K562 (cell line): ENCODE measurements around the gene TBX3. TPM values are rescaled to one million over a fixed set of nuclear protein-coding genes. Genes with fewer than 3 reads are reported as not detected.

ENCODE experiments used
- ATAC-seq: fragments of 200-7000 bp; cut with Tn5 transposase; 3 replicates; pipeline ENCODE4 v1.9.1; 2020; ENCODE audit warnings: moderate library complexity
- BruUV-seq: library from RNA; stranded (reverse); fragments of 400-500 nt; replicated peaks from 2 replicates; lab custom pipeline; 2021; lab: Mats Ljungman, UMichigan
- CTCF ChIA-PET: fragments of 300-600 bp; formaldehyde crosslinking; extraction: SDS; loops from one replicate; lab custom pipeline; 2021; ENCODE audit warnings: low intra/inter-chr PET ratio; lab: Yijun Ruan, JAX
- POLR2A ChIA-PET: fragments of 300-600, 350-650 bp; sonication (Branson Sonifier 250); formaldehyde crosslinking; extraction: SDS; loops from one replicate; lab custom pipeline; 2021; ENCODE audit warnings: antibody characterized with exemption, inconsistent platforms; lab: Yijun Ruan, JAX
- DNase-seq, 4 experiments: peaks; one replicate each; pipeline versions ENCODE4 v3.0.0 to v3.0.0-alpha.2; 2011 to 2018; ENCODE audit warnings: low spot score in 3 of 4, mixed read lengths in 3 of 4; ENCODE audit errors: extremely low read depth in 1 of 4
- FAIRE-seq: peaks from 2 replicates; lab custom pipeline; 2011; peaks lifted over from hg19 to GRCh38; lab: Jason Lieb, UNC
- H2AFZ ChIP-seq: 2 replicates; pipeline ENCODE4 v1.6.0; 2011; ENCODE audit warnings: low read depth, low read length, control low read depth, inconsistent platforms
- H3K27ac ChIP-seq: fragments of 200-600 bp; 3 replicates; pipeline ENCODE4 v1.8.0; 2011; ENCODE audit warnings: low read depth, mild to moderate bottlenecking, control low read depth, inconsistent platforms, low read length, moderate library complexity, mixed read lengths; ENCODE audit errors: extremely low read depth
- H3K27me3 ChIP-seq, 2 experiments: fragments of 300-600 bp in 1 of 2; 2 replicates in 1 of 2; 3 replicates in 1 of 2; pipeline versions ENCODE4 v1.6.0 to v1.8.0; 2011; ENCODE audit warnings: inconsistent platforms in 2 of 2, low read length in 2 of 2, mild to moderate bottlenecking in 1 of 2, mixed read lengths in 1 of 2, moderate library complexity in 1 of 2; ENCODE audit not compliant: control insufficient read depth in 2 of 2, insufficient read depth in 2 of 2
- H3K36me3 ChIP-seq: fragments of 300-600 bp; 3 replicates; pipeline ENCODE4 v1.8.0; 2011; ENCODE audit warnings: mild to moderate bottlenecking, low read length, inconsistent platforms; ENCODE audit not compliant: control insufficient read depth, insufficient read depth
- H3K4me1 ChIP-seq, 2 experiments: fragments of 200-600 bp in 1 of 2; replicated peaks in 1 of 2; 2 replicates in 1 of 2; 3 replicates in 1 of 2; pipeline versions ENCODE4 v1.5.1 to v1.8.0; 2011; ENCODE audit warnings: inconsistent platforms in 2 of 2, low read length in 2 of 2, mild to moderate bottlenecking in 1 of 2, mixed read lengths in 1 of 2, moderate library complexity in 1 of 2; ENCODE audit not compliant: control insufficient read depth in 2 of 2, insufficient read depth in 2 of 2
- H3K4me2 ChIP-seq: 2 replicates; pipeline ENCODE4 v1.6.1; 2011; ENCODE audit warnings: low read length, control low read depth, inconsistent platforms, mixed read lengths; ENCODE audit not compliant: insufficient read depth
- H3K4me3 ChIP-seq: fragments of 200-600 bp; sonication (generic), shearing (Covaris generic); 2 replicates; pipeline ENCODE4 v1.5.1; 2016; ENCODE audit warnings: control low read depth, inconsistent platforms
- H3K79me2 ChIP-seq: fragments of 200-600 bp; 3 replicates; pipeline ENCODE4 v1.8.0; 2011; ENCODE audit warnings: low read length, inconsistent platforms; ENCODE audit not compliant: control insufficient read depth, insufficient read depth
- H3K9ac ChIP-seq, 2 experiments: 2 replicates each; pipeline versions ENCODE4 v1.6.0 to v1.6.1; 2011; ENCODE audit warnings: low read depth in 2 of 2, low read length in 2 of 2, control low read depth in 1 of 2, inconsistent platforms in 1 of 2, mild to moderate bottlenecking in 1 of 2, mixed read lengths in 1 of 2; ENCODE audit not compliant: insufficient read depth in 1 of 2
- H3K9me1 ChIP-seq: one replicate; pipeline ENCODE4 v1.6.0; 2011; ENCODE audit warnings: inconsistent platforms, mild to moderate bottlenecking, low read length, moderate library complexity; ENCODE audit not compliant: control insufficient read depth, insufficient read depth
- H3K9me3 ChIP-seq: replicated peaks from 2 replicates; pipeline ENCODE4 v1.5.1; 2011; ENCODE audit warnings: low read depth, low read length, inconsistent platforms; ENCODE audit not compliant: control insufficient read depth, insufficient read depth
- H4K20me1 ChIP-seq: replicated peaks from 2 replicates; pipeline ENCODE4 v1.6.1; 2011; ENCODE audit warnings: low read length, inconsistent platforms, mixed read lengths; ENCODE audit not compliant: control insufficient read depth, insufficient read depth
- BCOR ChIP-seq: fragments of 450-650 bp; IDR thresholded peaks from 2 replicates; pipeline ENCODE4 v1.6.1; 2016
- BRF1 ChIP-seq: IDR thresholded peaks from 3 replicates; pipeline ENCODE4 v1.6.1; 2011; ENCODE audit warnings: borderline replicate concordance, mild to moderate bottlenecking; ENCODE audit not compliant: insufficient read length; ENCODE audit errors: extremely low read depth
- CBX2 ChIP-seq: fragments of 200-600 bp; sonication (generic); IDR thresholded peaks from one replicate; pipeline ENCODE4 v1.6.1; 2012; ENCODE audit warnings: mild to moderate bottlenecking, low read length, inconsistent platforms; ENCODE audit not compliant: insufficient read depth, poor library complexity, severe bottlenecking
- CBX3 ChIP-seq, 2 experiments: IDR thresholded peaks; 1 replicate in 1 of 2; 2 replicates in 1 of 2; pipeline ENCODE4 v1.6.1; 2012; ENCODE audit warnings: inconsistent platforms in 2 of 2, low read length in 2 of 2, borderline replicate concordance in 1 of 2, control low read depth in 1 of 2
- GATA2 ChIP-seq: sonication (generic); formaldehyde crosslinking; IDR thresholded peaks from 2 replicates; pipeline ENCODE4 v1.4.0; 2020; ENCODE audit warnings: mild to moderate bottlenecking, missing genetic modification reagents
- HDAC1 ChIP-seq, 2 experiments: fragments of 450-650 bp; IDR thresholded peaks; 2 replicates each; pipeline ENCODE4 v1.6.1; 2016 to 2017; ENCODE audit warnings: inconsistent platforms in 1 of 2, mild to moderate bottlenecking in 1 of 2, moderate library complexity in 1 of 2
- MTA1 ChIP-seq: fragments of 450-650 bp; IDR thresholded peaks from 2 replicates; pipeline ENCODE4 v1.6.1; 2017; ENCODE audit warnings: borderline replicate concordance
- SMARCC2 ChIP-seq: fragments of 450-650 bp; IDR thresholded peaks from 2 replicates; pipeline ENCODE4 v1.6.1; 2017; ENCODE audit warnings: antibody characterized with exemption, moderate library complexity, mild to moderate bottlenecking, low read depth
- SMC3 ChIP-seq: conservative IDR thresholded peaks from 2 replicates; pipeline ENCODE4 v1.6.1; 2011; ENCODE audit warnings: low read depth, low read length, improper control_type of control experiment; ENCODE audit not compliant: insufficient read depth
- TAF9B ChIP-seq: fragments of 450-650 bp; IDR thresholded peaks from 2 replicates; pipeline ENCODE4 v1.6.1; 2018; ENCODE audit warnings: mild to moderate bottlenecking; ENCODE audit not compliant: partially characterized antibody
- TOE1 ChIP-seq, 2 experiments: fragments of 450-650 bp in 1 of 2; sonication (generic) in 1 of 2; formaldehyde crosslinking in 1 of 2; IDR thresholded peaks; 2 replicates each; pipeline versions ENCODE4 v1.7.1 to v1.8.0; 2016 to 2022; ENCODE audit warnings: borderline replicate concordance in 2 of 2, mild to moderate bottlenecking in 2 of 2, antibody characterized with exemption in 1 of 2, inconsistent platforms in 1 of 2, low read depth in 1 of 2, missing genetic modification reagents in 1 of 2, moderate library complexity in 1 of 2
- ZC3H8 ChIP-seq: fragments of 450-650 bp; IDR thresholded peaks from 2 replicates; pipeline ENCODE4 v1.6.1; 2017
- ZNF518B ChIP-seq: fragments of 250-450 bp; sonication (Bioruptor Pico); IDR thresholded peaks from 2 replicates; pipeline ENCODE4 v1.5.0; 2021; ENCODE audit warnings: mild to moderate bottlenecking, moderate library complexity
- ZNF717 ChIP-seq: fragments of 250-450 bp; sonication (Bioruptor Pico); IDR thresholded peaks from 2 replicates; pipeline ENCODE4 v1.5.0; 2021
- WGBS: fragments of 100-300 bp; shearing (Covaris generic); methylation state at CpG from one replicate; pipeline ENCODE4 v1.1.6; 2016; ENCODE audit warnings: low coverage, mixed read lengths; ENCODE audit not compliant: insufficient coverage; ENCODE audit errors: missing lambda C conversion rate; 5-methylcytosine and 5-hydroxymethylcytosine counted together
- in situ Hi-C: fragments of 300-500 bp; cut with MboI; formaldehyde crosslinking; loops from 4 replicates; pipeline ENCODE4 v1.15.0; 2018; ENCODE audit warnings: inconsistent platforms, mixed read lengths
- intact Hi-C: fragments of 100-400 bp; cut with micrococcal nuclease; formaldehyde crosslinking; loops from 2 replicates; pipeline ENCODE4 v1.14.2; 2022
- polyA plus RNA-seq, 8 experiments: library from polyadenylated mRNA; depleted of rRNA in 4 of 8; stranded (reverse) in 5 of 8; unstranded in 3 of 8; fragments of >200 nt; fragmentation: Nextera tagmentation in 2 of 8; fragmentation: Illumina TruSeq in 1 of 8; extraction: Ambion mirVana in 2 of 8; extraction: Trizol in 1 of 8; gene quantifications; 2 replicates each; pipeline versions ENCODE4 v1.2.1 to v1.2.3, GENCODE V29; 2011 to 2014; ENCODE audit warnings: inconsistent platforms in 1 of 8, missing spikeins in 1 of 8
- total RNA-seq, 7 experiments: library from RNA; depleted of rRNA in 6 of 7; stranded (reverse); fragments of >200 nt in 6 of 7; fragmentation: Illumina TruSeq in 2 of 7; extraction: Trizol in 2 of 7; gene quantifications; 2 replicates each; pipeline versions ENCODE4 v1.2.1 to v1.2.3, GENCODE V29; 2011 to 2021; ENCODE audit warnings: low replicate concordance in 1 of 7
- TF ChIP-seq, protein P1 (sequence below): fragments of 450-650 bp; formaldehyde crosslinking; IDR thresholded peaks from 2 replicates; pipeline ENCODE4 v1.4.0; 2020; ENCODE audit warnings: mild to moderate bottlenecking, moderate library complexity

Gene TBX3
- total and polyA plus RNA-seq, 9 of the 15 experiments (the other 6 are each of a cell fraction or from before 2014, with no cell fraction given): 0.03 to 0.60 (median 0.19) TPM

DNA sequence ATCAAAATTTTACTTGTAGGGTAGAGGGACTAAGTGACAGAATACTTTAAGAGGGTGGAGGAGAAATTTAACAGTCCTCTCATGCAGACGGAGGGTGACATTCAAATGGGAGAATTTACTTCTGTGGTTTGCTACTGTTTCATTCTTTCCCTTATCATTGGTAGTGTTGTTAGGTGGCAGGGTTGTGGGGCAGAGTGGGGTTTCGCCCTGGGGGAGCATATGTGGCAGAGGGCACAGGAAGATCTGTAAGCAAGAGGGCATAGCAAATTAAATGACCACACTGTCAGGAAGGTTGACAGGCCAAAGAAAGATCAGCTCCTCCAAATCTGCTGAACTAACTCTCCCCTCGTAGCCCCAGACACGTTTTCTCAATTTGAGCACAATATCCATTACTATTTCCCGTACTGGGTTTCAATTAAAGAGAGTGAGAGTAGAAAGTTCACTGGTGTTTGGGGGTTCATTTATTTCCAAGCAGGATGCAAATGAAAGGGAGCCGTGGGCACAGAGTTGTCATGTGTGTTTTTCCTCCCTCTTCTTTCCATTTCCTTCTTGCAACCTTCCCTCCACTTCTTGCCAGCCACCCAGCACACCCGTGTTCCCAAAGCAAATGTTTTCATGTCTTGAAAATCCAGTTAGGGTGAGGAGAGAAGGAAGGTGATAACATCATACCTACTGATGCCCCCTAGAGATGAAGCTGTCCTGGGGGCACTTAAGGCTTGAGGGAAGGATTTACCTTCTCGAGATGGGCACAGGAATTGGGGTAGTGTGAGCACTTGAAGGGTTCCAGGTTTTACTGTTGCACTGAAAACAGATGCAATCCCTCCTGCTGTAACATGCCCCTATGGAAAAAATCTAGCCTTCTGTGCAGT, 6.5 kb upstream of the TBX3 start:
- ATAC-seq: no peak
- 1% methylated on average over 8 of the region's 8 CpGs for WGBS
- H3K27ac ChIP-seq: no peak overlapping the region
- FAIRE-seq: no peak
- 0 out of 2 replicates have a peak, but pooled peaks cover 3% of the 10 kb centered on the region for H4K20me1 ChIP-seq
- H3K9me1 ChIP-seq: no peaks in the 10 kb centered on the region
- H3K4me3 ChIP-seq: no peak overlapping the region
- no peaks in the 10 kb centered on the region for H3K36me3 ChIP-seq
- in situ Hi-C loops: no loop called here
- no TSS peak for BruUV-seq
- ChIA-PET CTCF (no interaction called here), POLR2A (no interaction called here)
- DNase-seq: no peak
- intact Hi-C loops: no loop called here
- H3K9me3 ChIP-seq: no peaks in the 10 kb centered on the region
- H3K4me1 ChIP-seq: no peaks in the 10 kb centered on the region
- no peaks in the 10 kb centered on the region for H3K79me2 ChIP-seq
- H3K27me3 ChIP-seq: peaks cover 27 to 68% of the 10 kb centered on the region in 2 experiments; a peak in 3 of 5 replicates
- H2AFZ ChIP-seq: no peak overlapping the region
- no peak overlapping the region for H3K9ac ChIP-seq
- H3K4me2 ChIP-seq: no peak overlapping the region
- no peak for TF ChIP-seq SMC3
- no peak for TF ChIP-seq ZNF717 (CRISPR knock-in tag)
- TF ChIP-seq TOE1 (IDR thresholded peaks at IDR 0.05; ENCODE audit: borderline replicate concordance): no peak
- no peak for TF ChIP-seq TOE1 (CRISPR knock-in tag; IDR thresholded peaks at IDR 0.05; ENCODE audit: borderline replicate concordance, low read depth)
- TF ChIP-seq GATA2: no peak
- TF ChIP-seq SMARCC2: no peak
- TF ChIP-seq, protein P1, sequence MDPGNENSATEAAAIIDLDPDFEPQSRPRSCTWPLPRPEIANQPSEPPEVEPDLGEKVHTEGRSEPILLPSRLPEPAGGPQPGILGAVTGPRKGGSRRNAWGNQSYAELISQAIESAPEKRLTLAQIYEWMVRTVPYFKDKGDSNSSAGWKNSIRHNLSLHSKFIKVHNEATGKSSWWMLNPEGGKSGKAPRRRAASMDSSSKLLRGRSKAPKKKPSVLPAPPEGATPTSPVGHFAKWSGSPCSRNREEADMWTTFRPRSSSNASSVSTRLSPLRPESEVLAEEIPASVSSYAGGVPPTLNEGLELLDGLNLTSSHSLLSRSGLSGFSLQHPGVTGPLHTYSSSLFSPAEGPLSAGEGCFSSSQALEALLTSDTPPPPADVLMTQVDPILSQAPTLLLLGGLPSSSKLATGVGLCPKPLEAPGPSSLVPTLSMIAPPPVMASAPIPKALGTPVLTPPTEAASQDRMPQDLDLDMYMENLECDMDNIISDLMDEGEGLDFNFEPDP (CRISPR knock-in tag): no peak
- no peak for TF ChIP-seq MTA1
- no peak for TF ChIP-seq HDAC1 (IDR thresholded peaks at IDR 0.05)
- no peak for TF ChIP-seq TAF9B
- TF ChIP-seq BRF1: no peak
- TF ChIP-seq ZC3H8: no peak
- no peak for TF ChIP-seq CBX3 (IDR thresholded peaks at IDR 0.05; ENCODE audit: borderline replicate concordance in 1 of 2, low read length in 2 of 2)
- no peak for TF ChIP-seq BCOR
- TF ChIP-seq ZNF518B (CRISPR knock-in tag): no peak
- no peak for TF ChIP-seq CBX2
